Activated CD4-positive, alpha-beta T cell treated with anti-CD3 and anti-CD28 coated beads, Interleukin-2, amount 50 U/mL, for 48 hours (primary cell): ENCODE data around the gene FBXW7.

ENCODE experiments used
- DNase-seq, 2 experiments: peaks; one replicate each; pipeline ENCODE4 v3.0.0-alpha.2; 2020

FBXW7 gene

DNA sequence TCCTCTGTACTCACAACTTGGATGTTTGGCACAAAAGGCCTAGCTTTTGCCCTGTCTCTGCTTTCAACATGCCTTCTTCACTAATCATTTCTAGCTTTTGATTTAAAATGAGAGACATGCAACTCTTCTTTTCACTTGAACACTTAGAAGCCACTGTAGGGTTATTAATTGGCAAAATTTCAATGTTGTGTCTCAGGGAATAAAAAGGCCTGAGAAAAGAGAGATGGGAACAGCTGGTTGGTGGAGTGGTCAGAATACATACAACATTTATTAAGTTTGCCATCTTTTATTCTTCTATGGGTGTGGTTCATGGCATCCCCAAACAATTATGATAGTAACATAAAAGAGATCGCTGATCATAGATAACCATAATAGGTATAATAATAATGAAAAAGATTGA is 114.3 kb downstream of the FBXW7 start:
- no peak for DNase-seq

DNA sequence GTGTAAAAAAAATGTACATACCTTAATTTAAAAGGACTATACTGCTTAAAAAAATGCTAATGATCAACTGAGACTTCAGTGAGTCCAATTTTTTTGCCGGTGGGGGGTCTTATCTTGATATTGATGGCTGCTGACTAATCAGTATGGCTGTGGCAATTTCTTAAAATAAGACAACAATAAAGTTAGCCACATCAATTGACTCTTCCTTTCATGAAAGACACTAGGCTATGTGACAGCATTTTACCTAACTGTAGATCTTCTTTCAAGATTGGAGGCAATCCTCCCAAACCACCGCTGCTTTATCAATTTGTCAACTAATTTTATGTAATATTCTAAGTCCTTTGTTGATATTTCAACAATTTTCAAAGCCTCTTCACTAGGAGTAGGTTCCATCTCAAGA is 116.1 kb downstream of the FBXW7 start:
- DNase-seq, result no peak

DNA sequence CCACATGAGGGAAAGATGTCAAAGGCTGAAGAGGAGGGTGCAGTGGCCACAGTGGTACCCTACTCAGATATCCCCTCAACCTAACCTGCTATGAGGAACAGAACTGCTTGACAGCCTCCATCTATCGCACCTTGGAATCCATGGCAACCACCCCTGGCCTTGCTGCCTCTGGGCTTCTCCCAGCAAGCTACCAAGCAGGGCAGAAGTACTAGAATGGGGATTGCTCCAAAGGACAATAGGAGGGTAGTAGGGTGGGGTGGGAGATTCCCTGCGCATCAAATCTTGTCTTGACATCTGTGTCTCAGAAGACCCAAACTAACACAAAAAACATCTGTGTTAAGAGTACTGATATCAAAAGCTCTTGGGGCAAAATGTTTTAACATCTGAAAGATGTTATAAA is 118.2 kb downstream of the FBXW7 start:
- no peak for DNase-seq

DNA sequence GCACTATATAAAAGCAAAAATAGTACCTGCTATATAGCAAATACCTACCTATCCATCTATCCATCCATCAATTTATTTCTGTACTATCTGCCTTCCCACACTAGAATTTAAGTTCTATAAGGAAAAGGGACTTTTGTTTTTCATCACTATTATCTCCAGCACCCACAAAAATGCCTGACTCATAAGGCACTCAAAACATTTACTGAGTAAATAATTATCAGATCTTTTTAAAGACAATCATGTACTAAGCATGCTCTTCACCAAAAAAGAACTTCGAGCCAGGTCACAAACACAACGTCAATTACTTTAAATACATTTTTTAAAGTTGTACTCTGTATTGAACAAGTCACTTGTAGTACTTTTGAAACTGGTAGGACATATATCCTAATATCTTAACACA is 119.9 kb downstream of the FBXW7 start:
- no peak for DNase-seq

DNA sequence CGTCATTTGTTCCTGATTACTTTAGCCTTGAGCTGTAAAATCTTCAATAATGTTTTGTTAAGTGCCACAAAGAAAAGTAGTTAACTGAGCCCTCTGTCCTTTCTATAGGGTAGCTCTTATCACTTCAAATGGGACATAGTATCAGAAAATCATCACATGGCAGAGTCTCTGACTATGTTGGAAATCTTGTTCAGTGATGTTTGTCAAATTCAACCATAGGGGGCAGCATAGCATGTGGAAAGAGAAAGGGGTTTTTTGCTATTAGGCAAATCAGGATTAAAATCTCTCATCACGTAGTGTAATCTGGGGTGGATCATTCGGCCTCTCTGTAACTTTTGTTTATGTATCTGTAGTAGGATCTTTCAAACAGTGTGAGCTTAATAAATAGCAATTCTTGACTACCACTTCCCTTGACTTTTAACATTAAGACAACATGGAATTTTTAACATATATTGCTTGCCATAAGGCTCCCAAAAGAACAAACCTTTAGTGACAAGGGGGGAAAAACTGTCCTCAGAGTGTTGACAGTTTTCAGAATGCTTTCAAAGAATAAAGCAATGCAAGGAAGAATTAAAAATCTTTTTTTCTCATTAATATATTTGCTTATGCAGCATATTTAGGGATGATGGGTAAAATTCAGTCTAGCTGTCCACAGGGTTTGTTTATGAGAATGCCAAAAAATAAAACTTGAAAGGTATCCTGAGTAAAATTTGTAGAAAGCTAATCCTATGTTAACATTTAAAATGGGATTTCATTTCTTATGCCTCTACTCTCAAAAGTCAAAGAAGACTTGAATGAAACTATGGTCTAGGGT is 127.2 kb downstream of the FBXW7 start:
- DNase-seq, result no peak

DNA sequence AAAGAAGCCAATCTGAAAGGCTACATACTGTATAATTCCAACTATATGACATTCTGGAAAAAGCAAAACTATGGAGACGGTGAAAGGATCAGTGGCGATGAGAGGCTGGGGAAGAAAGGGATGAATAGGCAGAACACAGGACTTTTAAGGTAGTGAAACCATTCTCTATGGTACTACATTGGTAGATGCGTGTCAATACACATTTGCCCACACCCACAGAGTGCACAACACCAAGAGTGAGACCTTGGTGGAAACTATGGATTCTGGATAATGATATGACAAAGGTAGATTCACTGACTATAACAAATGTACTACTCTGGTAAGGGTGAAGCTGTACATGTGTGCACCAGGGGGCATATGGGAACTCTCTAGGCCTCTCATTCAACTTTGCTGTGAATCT is 134.5 kb downstream of the FBXW7 start:
- no peak for DNase-seq

DNA sequence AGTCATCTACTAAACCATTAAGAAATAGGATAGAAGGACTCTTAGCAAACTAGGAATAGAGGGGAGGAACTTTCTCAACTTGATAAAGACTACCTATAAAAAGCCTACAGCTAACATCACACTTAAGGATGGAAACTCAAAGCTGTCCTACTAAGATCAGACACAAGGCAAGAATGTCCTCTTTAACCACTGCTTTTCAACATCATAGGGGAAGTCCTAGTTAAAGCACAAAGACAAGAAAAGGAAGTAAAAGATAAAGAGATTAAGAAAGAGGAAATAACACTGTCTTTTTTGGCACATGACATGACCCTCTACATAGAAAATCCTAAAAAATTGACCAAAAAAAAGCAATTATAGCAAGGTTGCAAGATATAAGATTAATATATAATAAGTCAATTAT is 136.6 kb downstream of the FBXW7 start:
- DNase-seq, result no peak

DNA sequence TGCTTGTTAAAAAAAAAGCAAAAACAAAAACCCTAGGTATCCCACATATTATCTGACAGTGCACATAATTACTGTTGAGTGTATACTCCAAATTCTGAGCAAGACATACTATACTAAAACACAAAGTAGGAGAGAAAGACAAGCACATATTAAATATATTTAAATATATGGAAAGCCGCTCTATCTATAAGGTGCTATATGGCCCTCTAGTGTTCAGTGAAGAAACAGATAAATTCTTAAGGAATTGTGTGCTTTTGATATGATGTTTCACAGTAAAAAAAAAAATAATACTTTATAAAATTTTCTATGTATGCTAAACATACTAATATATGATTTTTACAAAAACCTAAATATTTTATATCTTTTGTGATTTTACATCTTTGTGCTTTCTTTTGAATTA is 137.8 kb downstream of the FBXW7 start:
- no peak for DNase-seq

DNA sequence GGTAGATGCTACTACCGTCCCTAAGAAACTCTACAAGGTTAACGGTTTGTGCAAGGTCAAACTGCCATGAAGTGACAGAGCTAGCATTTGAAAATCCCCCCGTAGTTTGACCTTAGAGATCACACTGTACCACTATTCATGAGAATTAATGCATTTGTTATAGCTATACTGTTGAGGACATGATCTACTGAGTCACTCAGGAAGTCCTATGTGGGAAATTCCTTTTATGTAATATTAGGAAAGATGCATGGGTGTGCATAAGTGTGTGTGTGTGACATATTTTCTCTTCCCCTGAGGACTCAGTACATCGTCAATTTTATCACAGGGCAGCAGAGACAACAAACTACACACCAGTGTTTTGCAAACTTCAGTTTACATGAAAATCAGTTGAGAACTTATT is 141.1 kb downstream of the FBXW7 start:
- DNase-seq, result no peak

DNA sequence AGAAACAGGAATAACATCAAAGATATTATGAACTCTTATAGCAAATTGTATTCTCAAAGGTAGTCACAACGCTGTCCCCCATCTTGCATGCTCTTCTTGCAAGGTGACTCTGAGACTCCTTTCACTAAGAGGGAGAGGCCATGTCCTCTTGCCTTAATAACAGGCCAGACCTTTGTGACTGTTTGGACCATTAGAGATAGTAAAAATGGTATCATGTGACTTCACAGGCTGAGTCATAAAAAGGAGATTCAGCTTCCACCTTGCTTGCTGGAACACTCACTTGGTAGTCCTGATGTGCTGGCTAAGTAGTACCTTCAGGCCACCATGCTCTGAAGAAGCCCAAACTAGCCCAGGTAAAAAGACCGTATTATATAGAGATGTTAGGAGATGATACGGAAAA is 143.8 kb downstream of the FBXW7 start:
- no peak for DNase-seq

DNA sequence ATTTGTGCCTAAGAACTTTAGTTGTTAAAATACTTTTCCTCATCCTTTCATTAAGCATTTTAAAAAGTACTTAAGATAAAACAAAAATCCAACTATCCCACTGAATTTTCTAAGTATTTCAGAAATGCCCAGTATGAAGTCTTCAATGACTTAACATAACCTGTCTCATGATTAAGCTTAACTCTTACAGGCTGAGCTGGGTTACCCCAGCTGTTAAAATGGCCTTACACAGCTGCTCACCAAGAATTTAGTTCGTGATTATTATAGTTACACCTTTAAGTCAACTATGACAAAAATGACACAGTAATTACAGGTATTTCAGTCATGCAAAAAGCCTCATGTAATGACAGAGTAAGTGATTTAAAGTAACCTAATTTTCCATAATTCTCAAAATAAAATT is 145.7 kb downstream of the FBXW7 start:
- no peak for DNase-seq

DNA sequence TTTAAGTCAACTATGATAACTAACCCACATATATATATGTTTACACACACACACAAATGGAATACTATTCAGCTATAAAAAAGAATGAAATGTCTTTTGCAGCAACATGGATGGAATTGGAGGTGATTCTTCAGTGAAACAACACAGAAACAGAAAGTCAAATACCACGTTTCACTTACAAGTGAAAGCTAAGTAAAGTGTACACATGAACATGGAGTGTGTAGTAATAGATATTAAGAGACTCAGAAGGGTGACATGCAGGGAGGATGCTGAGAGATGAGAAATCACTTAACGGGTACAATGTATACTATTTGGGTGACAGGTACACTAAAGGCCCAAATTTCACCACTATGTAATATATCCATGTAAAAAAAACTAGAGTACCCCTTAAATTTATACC is 146.5 kb downstream of the FBXW7 start:
- no peak for DNase-seq

DNA sequence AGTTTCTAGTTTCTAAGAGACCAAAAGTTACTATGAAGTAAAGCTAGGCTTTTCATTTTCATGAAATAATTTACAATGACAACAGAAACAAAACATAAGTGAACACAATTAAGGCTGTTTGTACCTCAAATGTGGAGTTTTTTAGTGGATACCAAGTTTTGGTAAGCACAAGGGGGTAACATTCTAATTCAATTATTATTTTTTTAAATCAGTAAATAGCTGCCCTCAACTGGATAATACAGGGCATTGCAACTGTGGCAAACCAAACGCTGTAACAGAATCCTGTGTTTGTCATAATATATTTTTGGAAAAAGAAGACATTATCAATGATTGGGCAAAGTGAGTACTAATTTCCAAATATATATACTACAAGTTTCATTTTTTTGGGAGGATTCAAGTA is 150.3 kb downstream of the FBXW7 start:
- no peak for DNase-seq

DNA sequence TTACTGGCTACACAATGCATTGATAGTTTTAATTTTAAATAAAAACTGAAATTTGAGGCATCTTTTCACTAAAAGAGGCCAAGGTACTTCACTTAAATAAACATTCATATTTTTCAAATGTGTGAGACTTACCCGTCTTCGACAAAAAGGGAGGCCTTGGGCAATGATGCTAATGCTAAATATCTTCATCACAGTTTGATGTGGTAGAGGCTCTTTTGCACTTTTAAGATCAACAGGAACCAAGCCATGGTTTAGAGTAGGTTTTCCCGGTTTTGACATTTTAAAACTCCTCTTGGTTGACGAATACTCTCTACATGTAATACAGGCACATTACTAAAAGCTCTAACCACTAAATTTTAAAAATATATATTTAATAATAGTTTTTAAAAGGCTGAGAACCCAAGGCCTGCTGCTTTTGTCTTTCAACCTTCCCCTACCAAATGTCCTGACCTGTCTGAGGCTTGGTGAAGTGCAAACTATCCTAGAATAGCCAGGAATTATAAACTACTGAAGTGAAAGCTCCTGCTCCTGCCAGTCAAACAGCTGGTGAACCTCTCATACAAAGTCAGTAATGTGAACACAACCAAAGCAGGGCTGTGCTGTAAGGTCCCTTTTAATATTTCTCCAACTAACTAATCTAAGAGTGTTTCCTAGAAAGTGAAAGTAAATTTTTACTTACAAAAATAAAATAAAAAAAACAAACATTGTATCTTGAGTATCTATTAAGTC is 153.7 kb downstream of the FBXW7 start:
- no peak for DNase-seq

DNA sequence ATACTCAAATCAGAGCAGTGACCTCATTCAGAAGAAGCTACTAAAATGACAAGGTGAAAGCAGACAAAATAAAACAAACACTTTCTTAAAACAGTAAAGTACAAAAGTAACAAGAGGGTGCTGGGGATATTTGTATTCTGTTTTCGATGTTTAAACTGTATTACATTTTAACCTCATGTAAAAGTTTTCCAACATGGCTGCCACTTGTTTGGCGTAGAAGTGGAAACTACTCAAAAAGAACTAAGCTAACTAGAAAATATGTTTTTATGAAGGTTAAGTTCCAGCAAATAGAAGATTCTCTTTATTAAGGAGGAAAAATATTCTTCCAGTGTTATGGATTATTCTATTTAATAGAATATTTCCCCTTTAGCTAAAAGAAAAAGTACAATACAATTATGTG is 155.0 kb downstream of the FBXW7 start:
- DNase-seq, result no peak

DNA sequence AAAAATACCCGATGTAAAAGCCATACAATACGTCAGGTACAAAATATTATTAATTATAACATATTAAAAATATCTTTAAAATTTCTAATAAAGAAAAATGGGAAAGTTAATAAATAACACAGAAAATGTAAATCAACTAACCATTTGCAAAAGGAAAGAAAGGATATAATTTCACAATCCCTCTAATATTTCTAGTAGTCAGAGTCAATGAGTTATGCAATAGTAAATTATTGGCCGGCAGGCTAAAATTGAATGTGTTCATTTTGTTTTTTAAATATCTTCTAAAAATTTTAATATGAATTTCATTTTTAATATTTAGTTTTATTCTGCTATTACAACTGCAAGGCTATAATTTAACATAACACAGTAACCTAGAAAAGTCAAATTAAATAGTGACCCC is 155.7 kb downstream of the FBXW7 start:
- no peak for DNase-seq

DNA sequence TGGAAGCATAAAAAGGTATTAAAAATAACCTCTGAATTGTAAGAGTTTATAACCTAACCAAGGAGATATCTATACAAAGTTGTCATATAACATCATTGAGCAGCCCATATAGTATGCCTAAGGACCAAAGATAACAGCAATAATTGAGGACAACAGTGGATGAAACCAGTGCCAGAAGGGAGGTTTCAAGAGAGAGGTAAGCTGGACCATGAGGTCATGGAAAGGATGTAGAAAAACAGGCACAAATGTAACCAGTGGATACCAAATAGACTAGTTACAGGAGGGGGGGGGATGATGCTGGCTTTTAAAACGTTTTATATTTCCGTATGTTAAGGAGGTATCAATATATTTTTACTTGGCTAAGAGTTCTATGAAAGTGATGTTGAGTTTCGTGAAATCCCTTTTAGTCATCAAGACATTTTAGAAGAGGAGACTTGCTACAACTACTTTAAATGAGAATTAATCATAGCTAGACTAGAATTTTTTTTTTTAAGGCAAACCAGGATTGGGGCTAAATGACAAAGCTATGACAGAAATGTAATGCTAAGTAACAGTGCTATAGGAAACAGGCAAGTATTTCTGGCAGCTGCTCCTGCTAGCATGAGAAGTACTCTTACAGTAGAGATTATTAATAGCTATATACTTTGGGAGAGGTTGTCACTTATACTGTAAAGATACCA is 161.1 kb downstream of the FBXW7 start:
- DNase-seq, result no peak

DNA sequence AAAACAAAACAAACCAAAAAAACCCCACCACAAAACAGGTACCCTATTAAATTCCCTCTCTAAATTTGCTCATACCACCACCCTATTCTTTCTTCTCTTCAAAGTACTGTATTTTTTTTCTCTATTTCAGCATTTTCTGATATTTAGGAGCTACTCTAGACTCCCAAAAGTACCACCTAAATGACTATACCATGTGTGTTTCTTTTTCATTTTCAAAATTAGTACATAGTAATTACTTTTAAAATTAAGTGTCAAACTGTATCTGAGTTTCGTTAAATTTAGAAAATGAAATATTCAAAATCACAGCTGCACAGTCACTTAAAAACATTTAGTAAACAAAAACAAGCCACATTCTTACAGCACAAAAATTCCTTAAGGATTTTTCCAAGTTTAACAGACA is 161.7 kb downstream of the FBXW7 start:
- no peak for DNase-seq

DNA sequence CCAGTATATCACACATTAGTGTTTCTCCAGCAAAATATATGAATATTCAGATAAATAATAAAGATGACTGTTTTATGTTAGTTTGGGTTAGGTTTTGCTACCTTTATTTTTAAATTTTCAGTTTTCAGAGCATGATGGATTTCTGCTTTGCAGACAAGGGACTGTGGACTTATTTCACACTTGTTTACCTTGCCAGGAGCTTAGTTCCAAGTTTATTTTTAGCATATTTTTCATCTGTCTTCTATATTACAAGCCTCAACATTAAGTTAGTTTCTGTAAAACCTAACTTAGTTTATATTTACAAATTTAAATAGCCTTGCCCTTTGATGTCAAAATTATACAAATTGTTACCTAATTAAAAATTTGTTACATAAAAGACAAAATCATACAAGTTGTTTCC is 163.4 kb downstream of the FBXW7 start:
- no peak for DNase-seq

DNA sequence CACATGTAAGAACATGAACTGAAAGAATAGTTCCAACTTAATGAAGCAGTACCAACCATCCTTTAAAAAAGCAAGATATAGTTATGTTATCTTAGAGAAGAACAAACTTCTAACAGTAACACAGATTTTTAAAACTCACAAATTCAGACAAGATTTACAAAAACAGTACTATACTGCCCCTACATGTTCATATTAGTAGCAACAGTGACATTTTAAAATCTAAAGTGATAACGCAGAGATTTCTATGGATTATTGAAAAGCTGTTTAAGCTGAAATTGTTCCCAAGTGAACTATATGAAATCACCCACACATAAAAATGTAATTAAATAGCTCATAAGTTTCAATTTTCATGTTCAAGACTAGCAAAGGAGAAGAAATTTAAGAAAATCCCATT is 166.0 kb downstream of the FBXW7 start:
- DNase-seq, result no peak

DNA sequence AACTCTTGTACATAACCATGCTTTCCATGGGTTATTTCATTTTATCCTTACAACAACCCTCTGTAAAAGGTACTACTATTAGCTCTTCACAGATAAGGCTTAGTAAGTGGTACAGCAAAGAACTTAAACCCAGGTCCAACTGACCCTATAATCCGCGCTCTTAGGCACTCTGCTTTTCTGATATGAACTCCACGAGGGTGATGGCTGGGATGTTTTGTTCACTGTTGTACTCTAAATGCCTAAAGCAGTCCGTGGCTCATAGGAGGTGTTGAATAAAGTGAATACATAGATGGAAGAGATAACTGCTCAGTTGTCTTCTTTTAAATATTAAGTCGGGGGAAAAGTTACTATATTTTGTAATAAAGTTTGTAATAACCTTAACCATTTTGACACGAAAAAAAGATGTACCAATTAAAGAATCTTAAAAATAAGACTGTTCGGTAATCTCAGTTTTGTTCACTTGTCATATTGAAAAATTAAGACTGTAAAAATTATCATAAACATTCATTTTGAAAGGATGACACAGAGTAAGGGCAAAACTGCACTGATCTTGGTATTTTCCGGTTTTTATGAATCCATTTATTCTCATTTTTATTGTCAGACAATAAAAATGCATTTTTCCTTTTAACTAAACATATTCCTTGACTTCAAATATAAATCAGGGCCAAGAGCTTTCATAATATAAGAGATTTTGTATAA is 166.5 kb downstream of the FBXW7 start:
- DNase-seq, result no peak

DNA sequence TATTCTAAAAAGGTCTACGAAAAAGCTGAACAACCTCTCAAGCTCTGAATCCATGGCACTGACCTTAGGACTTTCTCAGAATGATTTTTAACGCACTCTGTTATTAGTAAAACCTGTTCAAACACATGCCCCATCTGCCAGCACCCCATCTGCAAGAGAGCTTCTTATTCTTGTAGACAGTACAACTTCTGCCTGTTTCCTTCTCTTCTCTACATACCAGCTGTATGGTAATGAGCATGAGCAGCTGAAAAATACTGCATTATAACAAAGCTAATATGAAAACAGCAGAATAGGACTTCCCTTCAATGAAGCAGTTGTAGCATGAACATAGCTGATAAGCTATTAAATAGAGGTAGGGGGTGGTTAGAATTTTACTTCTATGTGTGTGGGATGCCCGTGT is 167.9 kb downstream of the FBXW7 start:
- no peak for DNase-seq

DNA sequence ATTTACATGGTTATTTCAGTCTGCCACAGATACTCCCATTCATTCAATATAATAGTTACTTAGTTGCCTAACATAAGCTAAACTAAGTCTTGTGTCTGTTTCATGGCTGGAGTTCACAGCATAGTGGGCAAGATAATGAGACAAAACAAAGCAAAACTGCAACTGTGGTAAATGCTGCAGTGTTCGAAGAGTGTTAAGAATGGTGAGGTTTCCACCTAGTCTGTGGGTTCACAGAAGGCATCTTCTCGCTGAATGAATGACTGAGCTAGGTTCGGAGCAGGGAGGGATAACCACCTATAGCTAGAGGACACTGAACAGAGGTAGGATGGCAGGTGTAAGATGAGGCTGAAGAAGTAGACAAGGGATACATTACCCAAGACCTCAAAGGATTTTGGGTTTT is 171.0 kb downstream of the FBXW7 start:
- no peak for DNase-seq

DNA sequence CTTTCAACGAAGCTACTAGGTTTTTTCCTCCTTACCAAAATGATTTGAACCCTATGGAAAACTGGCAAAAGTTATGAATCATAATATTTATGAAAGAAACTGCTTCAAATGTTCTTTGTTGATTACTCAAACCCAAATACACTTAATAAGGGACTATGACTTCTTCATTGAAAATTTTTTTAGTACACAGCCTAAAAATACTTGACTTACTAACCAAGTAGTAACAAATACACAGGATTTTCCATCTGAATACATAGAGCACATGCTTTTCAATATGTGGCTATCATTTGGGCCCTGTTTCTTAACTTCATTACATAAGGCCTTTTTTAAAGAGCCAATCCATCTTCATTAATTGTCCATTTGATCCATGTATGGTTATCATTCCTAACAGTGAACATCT is 171.5 kb downstream of the FBXW7 start:
- DNase-seq, result no peak
